Keratinocyte (primary cell): ENCODE results near the gene ZFP64. TPM values are rescaled to one million over a fixed set of nuclear protein-coding genes. Genes with fewer than 3 reads are reported as not detected.

Experiments used
- DNase-seq: peaks from one replicate; pipeline ENCODE4 v3.0.0-alpha.2; 2011; ENCODE audit warnings: low read depth, missing footprints, low spot score
- FAIRE-seq: peaks from 2 replicates; lab custom pipeline; 2011; peaks lifted over from hg19 to GRCh38; lab: Jason Lieb, UNC
- H2AFZ ChIP-seq: 2 replicates; pipeline ENCODE4 v1.6.0; 2012; ENCODE audit warnings: low read length, control low read depth, inconsistent platforms; ENCODE audit not compliant: control insufficient read depth
- H3K27ac ChIP-seq: 2 replicates; pipeline ENCODE4 v1.5.1; 2011; ENCODE audit warnings: low read length; ENCODE audit not compliant: control insufficient read depth, insufficient read depth
- H3K27me3 ChIP-seq: 3 replicates; pipeline ENCODE4 v1.6.0; 2011; ENCODE audit warnings: low read length; ENCODE audit not compliant: control insufficient read depth, insufficient read depth; ENCODE audit errors: extremely low read depth
- H3K36me3 ChIP-seq, 2 experiments: 2 replicates in 1 of 2; 3 replicates in 1 of 2; pipeline ENCODE4 v1.5.1; 2011; ENCODE audit warnings: low read length in 2 of 2, mild to moderate bottlenecking in 1 of 2; ENCODE audit not compliant: control insufficient read depth in 2 of 2, insufficient read depth in 2 of 2; ENCODE audit errors: extremely low read depth in 1 of 2
- H3K4me1 ChIP-seq: 3 replicates; pipeline ENCODE4 v1.5.1; 2011; ENCODE audit warnings: low read length; ENCODE audit not compliant: control insufficient read depth, insufficient read depth; ENCODE audit errors: extremely low read depth
- H3K4me2 ChIP-seq: 3 replicates; pipeline ENCODE4 v1.6.0; 2011; ENCODE audit warnings: low read depth, low read length; ENCODE audit not compliant: control insufficient read depth, insufficient read depth; ENCODE audit errors: extremely low read depth
- H3K4me3 ChIP-seq, 3 experiments: fragments of 200-600 bp in 1 of 3; sonication (generic) in 1 of 3; 2 replicates in 2 of 3; 3 replicates in 1 of 3; pipeline ENCODE4 v1.5.1; 2011 to 2016; ENCODE audit warnings: low read length in 3 of 3, mild to moderate bottlenecking in 3 of 3, control low read depth in 2 of 3, inconsistent platforms in 1 of 3, low read depth in 1 of 3, mixed read lengths in 1 of 3, mixed run types in 1 of 3, moderate library complexity in 1 of 3; ENCODE audit not compliant: control insufficient read depth in 2 of 3, insufficient read depth in 2 of 3; ENCODE audit errors: extremely low read depth in 1 of 3
- H3K79me2 ChIP-seq: 2 replicates; pipeline ENCODE4 v1.6.0; 2012; ENCODE audit warnings: low read length; ENCODE audit not compliant: control insufficient read depth, insufficient read depth
- H3K9ac ChIP-seq: 3 replicates; pipeline ENCODE4 v1.6.0; 2011; ENCODE audit warnings: low read length; ENCODE audit not compliant: control insufficient read depth, insufficient read depth; ENCODE audit errors: extremely low read depth
- H3K9me1 ChIP-seq: 3 replicates; pipeline ENCODE4 v1.6.0; 2011; ENCODE audit warnings: low read length; ENCODE audit not compliant: control insufficient read depth, insufficient read depth; ENCODE audit errors: extremely low read depth
- H3K9me3 ChIP-seq: 2 replicates; pipeline ENCODE4 v1.5.1; 2012; ENCODE audit warnings: low read depth, low read length; ENCODE audit not compliant: control insufficient read depth
- H4K20me1 ChIP-seq: 3 replicates; pipeline ENCODE4 v1.6.0; 2011; ENCODE audit warnings: low read length; ENCODE audit not compliant: control insufficient read depth, insufficient read depth; ENCODE audit errors: extremely low read depth
- EZH2 ChIP-seq: IDR thresholded peaks from one replicate; pipeline ENCODE4 v1.6.1; 2012; ENCODE audit warnings: inconsistent platforms, mild to moderate bottlenecking, low read length, moderate library complexity
- dilution Hi-C: fragments of 300-500 bp; cut with MboI; formaldehyde crosslinking; loops from one replicate; pipeline ENCODE4 v1.7.0; 2020; ENCODE audit warnings: low sequenced_read_pairs; ENCODE audit not compliant: extremely low pct_ligation_motif_present
- polyA plus RNA-seq, 5 experiments: library from polyadenylated mRNA; depleted of rRNA in 3 of 5; stranded (reverse) in 3 of 5; stranded (forward) in 1 of 5; unstranded in 1 of 5; fragments of >200 nt; gene quantifications; 1 replicate in 1 of 5; 2 replicates in 3 of 5; 3 replicates in 1 of 5; pipeline versions ENCODE4 v1.2.1 to v1.2.3, GENCODE V29; 2011 to 2012; ENCODE audit warnings: missing spikeins in 2 of 5, low read depth in 1 of 5, low replicate concordance in 1 of 5
- TF ChIP-seq, protein P1 (sequence below), 3 experiments: IDR thresholded peaks in 1 of 3; conservative IDR thresholded peaks in 1 of 3; optimal IDR thresholded peaks in 1 of 3; 2 replicates in 2 of 3; 3 replicates in 1 of 3; pipeline versions ENCODE3 to v1.5.1; 2011; ENCODE audit warnings: low read length in 3 of 3, mild to moderate bottlenecking in 3 of 3, moderate library complexity in 2 of 3, control low read depth in 1 of 3, inconsistent platforms in 1 of 3; ENCODE audit not compliant: insufficient read depth in 2 of 3; ENCODE audit errors: extremely low read depth in 1 of 3

ZFP64 gene
- polyA plus RNA-seq, 1 donor (not counting 4 experiments of a cell fraction or from before 2014, with no cell fraction given), result 27.9 TPM

GRCh38 chr20:52143277-52143676, 48.3 kb downstream of the ZFP64 start:
- Histone ChIP-seq H3K4me3 (no peak overlapping the region), H3K27me3 (no peaks in the 10 kb centered on the region), H3K9me1 (no peaks in the 10 kb centered on the region), H4K20me1 (no peaks in the 10 kb centered on the region), H3K79me2 (no peaks in the 10 kb centered on the region), H3K4me2 (no peak overlapping the region), H3K36me3 (no peaks in the 10 kb centered on the region), H3K27ac (no peak overlapping the region), H3K9me3 (no peaks in the 10 kb centered on the region), H3K4me1 (no peaks in the 10 kb centered on the region), H2AFZ (no peak overlapping the region), H3K9ac (no peak overlapping the region)
- TF ChIP-seq EZH2, result no peak
- TF ChIP-seq, protein P1, sequence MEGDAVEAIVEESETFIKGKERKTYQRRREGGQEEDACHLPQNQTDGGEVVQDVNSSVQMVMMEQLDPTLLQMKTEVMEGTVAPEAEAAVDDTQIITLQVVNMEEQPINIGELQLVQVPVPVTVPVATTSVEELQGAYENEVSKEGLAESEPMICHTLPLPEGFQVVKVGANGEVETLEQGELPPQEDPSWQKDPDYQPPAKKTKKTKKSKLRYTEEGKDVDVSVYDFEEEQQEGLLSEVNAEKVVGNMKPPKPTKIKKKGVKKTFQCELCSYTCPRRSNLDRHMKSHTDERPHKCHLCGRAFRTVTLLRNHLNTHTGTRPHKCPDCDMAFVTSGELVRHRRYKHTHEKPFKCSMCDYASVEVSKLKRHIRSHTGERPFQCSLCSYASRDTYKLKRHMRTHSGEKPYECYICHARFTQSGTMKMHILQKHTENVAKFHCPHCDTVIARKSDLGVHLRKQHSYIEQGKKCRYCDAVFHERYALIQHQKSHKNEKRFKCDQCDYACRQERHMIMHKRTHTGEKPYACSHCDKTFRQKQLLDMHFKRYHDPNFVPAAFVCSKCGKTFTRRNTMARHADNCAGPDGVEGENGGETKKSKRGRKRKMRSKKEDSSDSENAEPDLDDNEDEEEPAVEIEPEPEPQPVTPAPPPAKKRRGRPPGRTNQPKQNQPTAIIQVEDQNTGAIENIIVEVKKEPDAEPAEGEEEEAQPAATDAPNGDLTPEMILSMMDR (optimal IDR thresholded peaks at IDR 0.05 in 1 of 3, IDR thresholded peaks at IDR 0.05 in 1 of 3, conservative IDR thresholded peaks at IDR 0.05 in 1 of 3; ENCODE audit: extremely low read depth in 1 of 3, insufficient read depth in 2 of 3, low read length in 3 of 3), result no peak
- DNase-seq (no peak), FAIRE-seq (no peak)
- dilution Hi-C loops, result no loop called here

- no peaks in the 10 kb centered on the region for H3K4me1 ChIP-seq
- no peak overlapping the region for H3K4me3 ChIP-seq
- no peaks in the 10 kb centered on the region for H3K36me3 ChIP-seq
- FAIRE-seq (no peak), DNase-seq (no peak)
- dilution Hi-C loops, result no loop called here
- no peak for TF ChIP-seq EZH2
- TF ChIP-seq, protein P1 (optimal IDR thresholded peaks at IDR 0.05 in 1 of 3, IDR thresholded peaks at IDR 0.05 in 1 of 3, conservative IDR thresholded peaks at IDR 0.05 in 1 of 3; ENCODE audit: extremely low read depth in 1 of 3, insufficient read depth in 2 of 3, low read length in 3 of 3), result no peak
- H4K20me1 ChIP-seq, result no peaks in the 10 kb centered on the region
- H2AFZ ChIP-seq, result no peak overlapping the region
- no peaks in the 10 kb centered on the region for H3K27me3 ChIP-seq
- H3K27ac ChIP-seq, result no peak overlapping the region
- no peaks in the 10 kb centered on the region for H3K9me3 ChIP-seq
- no peaks in the 10 kb centered on the region for H3K9me1 ChIP-seq
- no peaks in the 10 kb centered on the region for H3K79me2 ChIP-seq
- no peak overlapping the region for H3K9ac ChIP-seq
- no peak overlapping the region for H3K4me2 ChIP-seq
Measured at GRCh38 chr20:52142757-52143156, 48.8 kb downstream of the ZFP64 start.
